Measurements from ENCODE around the gene UGT8. TPM values are rescaled to one million over a fixed set of nuclear protein-coding genes. Genes with fewer than 3 reads are reported as not detected.

UGT8 gene
- total RNA-seq (ENCODE audit: unreplicated experiment): 4.1 TPM
- long read RNA-seq, full-length matches to known transcripts: 3 of 4 reads
- long read RNA-seq, partial matches to known transcripts: 0 of 4 reads
- long read RNA-seq, other reads (novel, unspliced or antisense): 1 of 4 reads

- Mint-ChIP-seq H3K9me3 (ENCODE audit: unreplicated experiment) (peaks cover 7% of the 10 kb centered on the region), H3K27me3 (ENCODE audit: unreplicated experiment) (no peaks in the 10 kb centered on the region), H3K27ac (ENCODE audit: unreplicated experiment) (no peak within 1 kb of the TSS), H3K36me3 (ENCODE audit: low read depth, unreplicated experiment) (peaks cover 7% of the 10 kb centered on the region), H3K4me1 (ENCODE audit: unreplicated experiment) (peaks cover 7% of the 10 kb centered on the region), H3K4me3 (ENCODE audit: unreplicated experiment) (peak within 1 kb of the TSS; percentile 92)
- DNase-seq (ENCODE audit: low spot score): peak; percentile 59
- TF ChIP-seq, protein P1, sequence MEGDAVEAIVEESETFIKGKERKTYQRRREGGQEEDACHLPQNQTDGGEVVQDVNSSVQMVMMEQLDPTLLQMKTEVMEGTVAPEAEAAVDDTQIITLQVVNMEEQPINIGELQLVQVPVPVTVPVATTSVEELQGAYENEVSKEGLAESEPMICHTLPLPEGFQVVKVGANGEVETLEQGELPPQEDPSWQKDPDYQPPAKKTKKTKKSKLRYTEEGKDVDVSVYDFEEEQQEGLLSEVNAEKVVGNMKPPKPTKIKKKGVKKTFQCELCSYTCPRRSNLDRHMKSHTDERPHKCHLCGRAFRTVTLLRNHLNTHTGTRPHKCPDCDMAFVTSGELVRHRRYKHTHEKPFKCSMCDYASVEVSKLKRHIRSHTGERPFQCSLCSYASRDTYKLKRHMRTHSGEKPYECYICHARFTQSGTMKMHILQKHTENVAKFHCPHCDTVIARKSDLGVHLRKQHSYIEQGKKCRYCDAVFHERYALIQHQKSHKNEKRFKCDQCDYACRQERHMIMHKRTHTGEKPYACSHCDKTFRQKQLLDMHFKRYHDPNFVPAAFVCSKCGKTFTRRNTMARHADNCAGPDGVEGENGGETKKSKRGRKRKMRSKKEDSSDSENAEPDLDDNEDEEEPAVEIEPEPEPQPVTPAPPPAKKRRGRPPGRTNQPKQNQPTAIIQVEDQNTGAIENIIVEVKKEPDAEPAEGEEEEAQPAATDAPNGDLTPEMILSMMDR (IDR thresholded peaks at IDR 0.05; ENCODE audit: unreplicated experiment): no peak
Measured at GRCh38 chr4:114598191-114599121, at the start of gene UGT8. Gene UGT8, plus strand, starts transcription at chr4:114598807. Its CDS starts 24,074 bp downstream, at chr4:114622881.

GRCh38 chr4:114549638-114550037 is 49.0 kb upstream of the UGT8 start:
- H3K4me3 Mint-ChIP-seq (ENCODE audit: unreplicated experiment): no peak overlapping the region
- TF ChIP-seq, protein P1 (IDR thresholded peaks at IDR 0.05; ENCODE audit: unreplicated experiment): no peak
- H3K27me3 Mint-ChIP-seq (ENCODE audit: unreplicated experiment): no peaks in the 10 kb centered on the region
- DNase-seq (ENCODE audit: low spot score): no peak
- H3K9me3 Mint-ChIP-seq (ENCODE audit: unreplicated experiment): peaks cover 7% of the 10 kb centered on the region
- H3K36me3 Mint-ChIP-seq (ENCODE audit: low read depth, unreplicated experiment): peaks cover 6% of the 10 kb centered on the region
- no peaks in the 10 kb centered on the region for H3K4me1 Mint-ChIP-seq (ENCODE audit: unreplicated experiment)
- H3K27ac Mint-ChIP-seq (ENCODE audit: unreplicated experiment): no peak overlapping the region

DNA sequence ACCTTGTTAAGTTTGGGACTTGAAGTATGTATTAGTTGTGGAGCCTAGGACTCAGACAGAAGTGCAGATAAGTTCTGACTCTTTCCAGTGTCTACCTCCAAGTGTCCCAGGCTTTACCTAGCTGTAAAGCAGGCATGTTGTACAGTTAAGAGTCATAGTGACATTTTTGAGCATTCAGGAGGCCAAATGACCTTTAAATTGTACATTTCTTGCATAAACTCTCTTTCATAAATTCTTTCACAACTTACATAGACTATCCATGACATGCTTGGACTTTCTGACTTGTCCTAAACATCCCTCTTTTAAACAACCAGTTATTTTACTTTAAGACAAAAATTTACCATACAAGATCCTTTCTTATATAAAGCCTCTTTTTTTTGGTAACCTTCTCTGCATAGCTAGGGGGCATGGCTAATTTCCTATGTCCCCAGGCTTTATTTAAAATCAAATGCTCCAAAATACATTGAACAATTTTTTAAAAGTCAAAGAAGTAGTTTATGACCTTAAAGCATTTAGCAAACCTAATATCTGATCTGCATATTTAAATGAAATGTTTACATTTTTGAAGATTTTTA is 40.1 kb upstream of the UGT8 start:
- TF ChIP-seq, protein P1 (IDR thresholded peaks at IDR 0.05; ENCODE audit: unreplicated experiment): no peak
- Mint-ChIP-seq H3K27me3 (ENCODE audit: unreplicated experiment) (no peaks in the 10 kb centered on the region), H3K4me1 (ENCODE audit: unreplicated experiment) (peaks cover 2% of the 10 kb centered on the region), H3K4me3 (ENCODE audit: unreplicated experiment) (no peak overlapping the region), H3K27ac (ENCODE audit: unreplicated experiment) (no peak overlapping the region), H3K36me3 (ENCODE audit: low read depth, unreplicated experiment) (peaks cover 11% of the 10 kb centered on the region), H3K9me3 (ENCODE audit: unreplicated experiment) (peaks cover 4% of the 10 kb centered on the region)
- no peak for DNase-seq (ENCODE audit: low spot score)

- Mint-ChIP-seq H3K27me3 (ENCODE audit: unreplicated experiment) (no peaks in the 10 kb centered on the region), H3K36me3 (ENCODE audit: low read depth, unreplicated experiment) (peaks cover 4% of the 10 kb centered on the region), H3K9me3 (ENCODE audit: unreplicated experiment) (no peaks in the 10 kb centered on the region), H3K4me1 (ENCODE audit: unreplicated experiment) (peaks cover 3% of the 10 kb centered on the region), H3K4me3 (ENCODE audit: unreplicated experiment) (no peak overlapping the region), H3K27ac (ENCODE audit: unreplicated experiment) (no peak overlapping the region)
- TF ChIP-seq, protein P1 (IDR thresholded peaks at IDR 0.05; ENCODE audit: unreplicated experiment): no peak
- no peak for DNase-seq (ENCODE audit: low spot score)
Measured at GRCh38 chr4:114561590-114561989, 37.0 kb upstream of the UGT8 start.
